ENCODE data around the gene COG7.

GRCh38 chr16:23348579-23349469 lies 104.2 kb downstream of the COG7 start:
- peak; percentile 56 for TF ChIP-seq CTCF (tag by site-specific recombination; IDR thresholded peaks at IDR 0.05)
- TF ChIP-seq ZBTB44 (tag by site-specific recombination; IDR thresholded peaks at IDR 0.05) = no peak
- no peak for TF ChIP-seq MEIS1 (CRISPR knock-in tag; IDR thresholded peaks at IDR 0.05; ENCODE audit: borderline replicate concordance)
- no peak for TF ChIP-seq KLF8 (tag by site-specific recombination; IDR thresholded peaks at IDR 0.05)
